Fibroblast of pulmonary artery (primary cell): Measurements from ENCODE around the gene CSF2.

Experiments used
- DNase-seq: peaks from one replicate; pipeline ENCODE4 v3.0.0-alpha.2; 2010; ENCODE audit warnings: low read depth
- H3K4me3 ChIP-seq: replicated peaks from 2 replicates; pipeline ENCODE4 v1.5.1; 2011; ENCODE audit warnings: low read depth, mild to moderate bottlenecking, control low read depth, low read length, moderate library complexity
- TF ChIP-seq, protein P1 (sequence below): IDR thresholded peaks from 2 replicates; pipeline ENCODE4 v1.5.1; 2011; ENCODE audit warnings: mild to moderate bottlenecking, control low read depth, low read length, inconsistent platforms; ENCODE audit errors: missing control alignments

Gene CSF2

DNA sequence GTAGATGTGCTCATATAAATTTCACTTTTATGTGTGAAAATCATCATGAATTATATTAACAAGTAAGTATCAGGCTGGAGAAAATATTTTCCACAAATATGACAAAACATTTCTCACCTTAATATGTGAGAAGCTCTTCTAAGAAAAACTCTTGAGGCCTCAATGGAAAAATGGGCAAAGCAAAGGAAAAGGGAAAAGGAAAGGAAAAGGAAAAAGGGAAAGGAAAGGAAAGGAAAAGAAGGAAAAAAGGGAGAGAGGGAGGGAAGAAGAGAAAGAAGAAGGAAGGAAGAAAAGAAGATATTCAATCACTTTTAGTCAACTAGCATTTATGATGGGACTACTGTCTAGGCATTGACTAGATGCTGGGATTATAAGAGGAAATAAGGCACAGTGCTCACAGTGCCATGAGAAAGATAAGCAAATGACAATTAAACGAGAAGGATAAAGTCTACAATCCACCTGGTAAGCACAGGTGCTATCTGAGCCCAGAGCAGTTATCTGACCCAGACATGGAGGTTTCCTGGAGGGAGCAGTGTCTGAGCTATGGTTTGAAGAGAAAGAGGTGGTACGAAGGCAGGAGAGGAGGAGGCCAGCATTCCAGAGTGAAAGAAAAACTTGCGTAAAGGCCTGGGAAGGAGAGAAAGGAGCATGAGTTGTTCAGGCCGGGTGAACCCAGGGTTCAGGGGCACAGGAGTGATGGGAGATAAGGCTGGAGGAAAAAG, 43.8 kb upstream of the CSF2 start:
- DNase-seq, result no peak
- no peak overlapping the region for H3K4me3 ChIP-seq
- TF ChIP-seq, protein P1, sequence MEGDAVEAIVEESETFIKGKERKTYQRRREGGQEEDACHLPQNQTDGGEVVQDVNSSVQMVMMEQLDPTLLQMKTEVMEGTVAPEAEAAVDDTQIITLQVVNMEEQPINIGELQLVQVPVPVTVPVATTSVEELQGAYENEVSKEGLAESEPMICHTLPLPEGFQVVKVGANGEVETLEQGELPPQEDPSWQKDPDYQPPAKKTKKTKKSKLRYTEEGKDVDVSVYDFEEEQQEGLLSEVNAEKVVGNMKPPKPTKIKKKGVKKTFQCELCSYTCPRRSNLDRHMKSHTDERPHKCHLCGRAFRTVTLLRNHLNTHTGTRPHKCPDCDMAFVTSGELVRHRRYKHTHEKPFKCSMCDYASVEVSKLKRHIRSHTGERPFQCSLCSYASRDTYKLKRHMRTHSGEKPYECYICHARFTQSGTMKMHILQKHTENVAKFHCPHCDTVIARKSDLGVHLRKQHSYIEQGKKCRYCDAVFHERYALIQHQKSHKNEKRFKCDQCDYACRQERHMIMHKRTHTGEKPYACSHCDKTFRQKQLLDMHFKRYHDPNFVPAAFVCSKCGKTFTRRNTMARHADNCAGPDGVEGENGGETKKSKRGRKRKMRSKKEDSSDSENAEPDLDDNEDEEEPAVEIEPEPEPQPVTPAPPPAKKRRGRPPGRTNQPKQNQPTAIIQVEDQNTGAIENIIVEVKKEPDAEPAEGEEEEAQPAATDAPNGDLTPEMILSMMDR, result no peak

- DNase-seq, result no peak
- TF ChIP-seq, protein P1, result no peak
- H3K4me3 ChIP-seq, result no peak overlapping the region
Observed at GRCh38 chr5:132030610-132031009, 43.0 kb upstream of the CSF2 start.

DNA sequence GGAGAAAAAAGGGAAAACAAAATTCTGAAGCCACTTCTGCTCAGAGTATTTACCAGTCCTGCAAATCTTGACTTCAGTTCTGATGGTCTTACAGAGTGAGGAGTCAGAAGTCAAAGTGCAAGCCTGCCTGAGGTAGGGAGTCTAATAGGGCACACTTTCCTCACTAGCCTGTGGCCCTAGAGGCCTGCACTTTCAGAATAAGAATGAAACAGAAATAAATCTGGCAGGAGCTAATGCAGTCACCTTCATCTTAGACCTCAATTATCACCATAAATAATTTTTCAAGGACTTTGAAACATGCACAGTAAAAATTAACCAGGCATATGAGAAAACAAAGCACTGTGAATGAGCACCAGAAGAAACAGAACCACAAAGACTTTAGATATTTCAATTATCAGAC, 41.4 kb upstream of the CSF2 start:
- H3K4me3 ChIP-seq, result no peak overlapping the region
- no peak for DNase-seq
- TF ChIP-seq, protein P1, result no peak

DNA sequence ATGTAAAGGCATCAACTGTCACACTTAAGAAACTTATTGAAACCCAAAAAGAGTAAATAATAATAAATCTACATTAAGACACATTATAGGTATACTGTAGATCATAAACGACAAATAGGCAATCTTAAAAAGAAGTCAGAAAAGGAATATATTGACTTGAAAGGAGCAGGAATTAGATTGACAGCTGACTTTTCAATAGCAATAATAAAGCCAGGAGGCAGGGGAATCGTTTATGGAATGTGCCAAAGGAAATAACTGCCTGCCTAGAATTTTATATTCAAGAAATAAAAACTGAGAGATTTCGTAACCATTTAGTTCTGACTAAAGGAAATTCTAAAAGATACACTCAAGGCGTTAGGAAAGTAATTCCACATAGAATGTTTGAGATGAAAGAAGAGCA, 40.5 kb upstream of the CSF2 start:
- no peak overlapping the region for H3K4me3 ChIP-seq
- no peak for DNase-seq
- TF ChIP-seq, protein P1, result no peak

GRCh38 chr5:132037353-132037752, 36.2 kb upstream of the CSF2 start:
- DNase-seq, result no peak
- TF ChIP-seq, protein P1, result no peak
- H3K4me3 ChIP-seq, result no peak overlapping the region

- no peak for DNase-seq
- no peak overlapping the region for H3K4me3 ChIP-seq
- TF ChIP-seq, protein P1, result no peak
Observed at GRCh38 chr5:132044207-132044606, 29.4 kb upstream of the CSF2 start.

DNA sequence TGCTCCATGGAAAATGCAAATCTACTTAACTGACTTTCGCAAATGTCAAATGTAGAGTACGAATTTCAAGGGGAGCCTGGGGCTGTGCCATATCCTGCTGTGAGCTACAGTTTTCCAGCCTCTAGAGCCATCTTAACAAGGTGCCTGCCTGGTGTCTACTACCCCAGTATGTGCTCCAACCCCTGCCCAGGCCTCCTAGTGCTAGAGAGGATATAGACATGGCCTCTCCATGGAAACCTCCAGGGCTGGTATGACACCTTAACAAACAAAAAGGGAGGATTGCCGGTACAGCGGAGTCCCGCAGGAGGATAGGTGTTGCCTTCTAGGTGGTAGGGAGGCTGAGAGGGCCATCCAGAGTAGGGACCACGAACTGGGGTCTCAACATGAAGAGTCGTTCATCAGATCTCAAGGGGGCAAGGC, 26.7 kb upstream of the CSF2 start:
- TF ChIP-seq, protein P1, result no peak
- no peak for DNase-seq
- H3K4me3 ChIP-seq, result no peak overlapping the region
